ENCODE results near the gene ANKS3.

The ANKS3 gene

GRCh38 chr16:4696172-4696904, 37.7 kb downstream of the ANKS3 start:
- no peak for DNase-seq (ENCODE audit: low read depth)

- no peak for DNase-seq (ENCODE audit: low read depth)
Observed at GRCh38 chr16:4695473-4696171, 38.4 kb downstream of the ANKS3 start.

DNA sequence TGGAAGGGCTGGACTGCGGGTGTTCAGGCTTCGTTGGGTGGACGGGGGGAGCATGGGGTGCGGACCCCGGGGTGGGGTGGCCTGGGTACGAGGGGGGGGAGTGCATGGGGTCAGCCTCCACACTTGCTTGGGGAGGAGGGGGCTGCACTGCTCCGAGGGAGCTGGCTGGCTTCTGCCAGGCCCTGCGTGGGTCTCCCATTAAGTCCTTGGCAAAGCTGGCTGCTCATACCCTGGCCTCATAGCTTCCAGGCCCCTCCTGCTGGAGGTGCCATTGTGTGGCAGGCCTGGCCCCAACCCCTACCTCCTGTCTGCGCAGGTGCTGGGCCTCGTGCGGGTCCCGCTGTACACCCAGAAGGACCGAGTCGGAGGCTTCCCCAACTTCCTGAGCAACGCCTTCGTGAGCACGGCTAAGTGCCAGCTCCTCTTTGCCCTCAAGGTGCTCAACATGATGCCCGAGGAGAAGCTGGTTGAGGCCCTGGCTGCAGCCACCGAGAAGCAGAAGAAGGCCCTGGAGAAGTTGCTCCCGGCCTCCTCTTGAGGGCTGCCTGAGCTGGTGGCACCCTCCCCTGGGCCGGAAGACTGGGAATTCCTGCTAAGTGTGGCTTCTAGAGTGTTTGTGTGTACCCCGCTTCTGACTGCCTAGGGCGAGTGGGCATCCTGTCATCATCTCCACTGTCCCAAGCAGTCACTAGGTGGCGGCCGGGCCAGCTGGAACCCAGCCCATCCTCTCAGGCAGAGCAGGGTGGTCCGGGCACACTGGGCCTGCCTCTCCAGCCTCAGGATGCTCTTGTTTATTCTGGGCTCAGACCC, 39.2 kb downstream of the ANKS3 start:
- no peak for DNase-seq (ENCODE audit: low read depth)

GRCh38 chr16:4693956-4694641, 40.0 kb downstream of the ANKS3 start:
- DNase-seq (ENCODE audit: low read depth) = peak; percentile 17

- peak; percentile 85 for DNase-seq (ENCODE audit: low read depth)
Observed at GRCh38 chr16:4693296-4693955, 40.6 kb downstream of the ANKS3 start, which contains the start of gene NUDT16L1. TSS of gene NUDT16L1 (plus strand) at chr16:4693562. CDS start at chr16:4693727, 165 bp downstream.

DNA sequence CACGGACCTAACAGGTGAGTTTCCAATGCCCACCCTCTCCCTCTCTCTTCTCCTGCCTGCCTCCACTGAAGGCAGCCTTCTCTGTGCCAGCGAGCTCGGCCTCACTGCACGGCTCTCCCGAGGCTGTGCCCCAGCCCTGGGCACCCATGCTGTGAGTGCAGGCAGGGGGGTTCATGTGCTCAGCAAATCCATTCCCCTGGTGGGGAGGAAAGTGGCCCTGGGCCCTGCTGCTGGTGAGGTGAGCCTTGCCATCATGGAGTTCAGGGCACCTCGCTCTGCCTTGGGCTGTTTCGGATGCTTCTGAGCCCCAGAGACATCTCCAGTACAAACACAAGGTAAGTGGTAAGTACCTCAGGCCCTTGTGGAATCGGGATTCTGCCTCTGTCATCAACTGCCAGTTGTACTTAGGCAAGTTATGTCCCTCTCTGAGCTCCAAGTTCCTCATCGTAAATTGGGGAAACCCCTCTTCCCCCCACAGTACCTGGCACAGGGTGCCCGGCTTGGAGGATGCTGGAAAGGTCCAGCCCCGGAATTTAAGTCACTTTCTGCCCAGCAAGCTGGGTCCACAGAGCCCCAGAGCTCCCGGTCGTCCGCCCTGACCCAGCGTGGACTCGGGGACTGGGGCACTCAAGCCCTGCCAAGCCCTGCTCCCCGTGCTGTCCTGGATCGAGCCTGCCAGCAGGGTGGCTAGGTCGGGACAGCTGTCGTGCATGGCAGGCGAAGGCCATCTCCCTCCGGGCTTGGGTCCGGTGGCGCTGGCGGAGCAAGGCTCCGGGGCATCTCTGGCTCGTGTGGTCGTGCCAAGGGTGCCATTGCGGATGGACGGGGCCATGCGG, 41.4 kb downstream of the ANKS3 start:
- no peak for DNase-seq (ENCODE audit: low read depth)

- DNase-seq (ENCODE audit: low read depth) = no peak
Observed at GRCh38 chr16:4691666-4692412, 42.2 kb downstream of the ANKS3 start.

- DNase-seq (ENCODE audit: low read depth) = no peak
Observed at GRCh38 chr16:4690946-4691665, 43.0 kb downstream of the ANKS3 start.

- DNase-seq (ENCODE audit: low read depth) = no peak
Observed at GRCh38 chr16:4689864-4690704, 44.0 kb downstream of the ANKS3 start.

- DNase-seq (ENCODE audit: low read depth) = no peak
Observed at GRCh38 chr16:4689091-4689671, 44.9 kb downstream of the ANKS3 start.

DNA sequence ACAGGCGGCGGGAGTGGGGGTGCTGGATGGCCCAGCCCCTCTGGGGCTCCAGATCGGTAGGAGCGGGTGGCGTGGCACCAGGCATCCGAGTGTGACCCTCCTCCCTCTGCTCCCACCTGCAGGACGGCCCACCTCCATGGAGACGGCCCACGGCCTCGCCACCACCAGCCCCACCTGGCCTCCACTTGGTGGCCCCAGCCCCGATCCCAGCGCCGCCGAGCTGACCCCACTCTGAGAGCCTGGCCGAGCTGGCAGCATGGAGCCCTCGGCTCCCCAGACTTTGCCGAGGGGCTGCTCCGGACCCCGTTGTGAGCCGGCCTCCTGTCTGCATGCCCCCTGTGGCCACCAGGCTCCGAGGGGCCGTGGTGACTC, 45.4 kb downstream of the ANKS3 start:
- DNase-seq (ENCODE audit: low read depth) = no peak

DNA sequence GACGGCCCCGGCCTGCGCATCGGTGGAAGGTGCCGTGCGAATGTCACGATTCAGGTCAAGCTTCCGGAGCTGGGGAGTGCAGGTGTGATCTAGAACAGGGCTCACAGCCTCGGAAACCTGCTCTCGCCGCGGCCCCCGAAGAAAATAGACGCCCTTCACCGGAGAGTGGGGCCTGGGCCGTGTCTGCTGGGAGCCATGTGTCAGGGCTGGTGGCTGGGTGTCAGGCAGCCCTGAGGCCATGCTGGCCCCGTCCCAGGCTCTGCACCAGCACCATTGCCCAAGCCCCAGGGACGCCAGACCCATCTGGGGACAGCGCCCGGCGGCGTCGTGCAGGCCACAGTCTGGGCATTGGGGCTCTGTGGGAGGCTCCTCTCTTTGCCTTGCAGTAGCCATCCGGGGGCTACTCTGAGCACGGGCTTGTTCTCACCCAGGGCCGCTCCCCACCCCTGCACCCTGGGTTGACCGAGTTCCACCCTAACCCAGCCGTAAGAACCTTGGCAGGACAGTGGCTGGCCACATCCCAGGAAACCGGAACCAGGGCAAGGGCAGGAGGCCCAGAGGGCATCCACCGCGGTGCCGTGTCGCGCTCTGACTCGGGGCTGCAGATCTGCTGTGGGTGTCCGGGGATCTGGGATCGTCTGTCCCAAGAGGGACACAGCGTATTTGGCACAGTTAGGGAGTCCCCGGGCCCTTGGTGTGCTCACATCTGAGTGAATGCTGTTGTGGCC, 46.0 kb downstream of the ANKS3 start:
- DNase-seq (ENCODE audit: low read depth) = no peak

GRCh38 chr16:4687416-4687815, 46.7 kb downstream of the ANKS3 start:
- DNase-seq (ENCODE audit: low read depth) = no peak

DNA sequence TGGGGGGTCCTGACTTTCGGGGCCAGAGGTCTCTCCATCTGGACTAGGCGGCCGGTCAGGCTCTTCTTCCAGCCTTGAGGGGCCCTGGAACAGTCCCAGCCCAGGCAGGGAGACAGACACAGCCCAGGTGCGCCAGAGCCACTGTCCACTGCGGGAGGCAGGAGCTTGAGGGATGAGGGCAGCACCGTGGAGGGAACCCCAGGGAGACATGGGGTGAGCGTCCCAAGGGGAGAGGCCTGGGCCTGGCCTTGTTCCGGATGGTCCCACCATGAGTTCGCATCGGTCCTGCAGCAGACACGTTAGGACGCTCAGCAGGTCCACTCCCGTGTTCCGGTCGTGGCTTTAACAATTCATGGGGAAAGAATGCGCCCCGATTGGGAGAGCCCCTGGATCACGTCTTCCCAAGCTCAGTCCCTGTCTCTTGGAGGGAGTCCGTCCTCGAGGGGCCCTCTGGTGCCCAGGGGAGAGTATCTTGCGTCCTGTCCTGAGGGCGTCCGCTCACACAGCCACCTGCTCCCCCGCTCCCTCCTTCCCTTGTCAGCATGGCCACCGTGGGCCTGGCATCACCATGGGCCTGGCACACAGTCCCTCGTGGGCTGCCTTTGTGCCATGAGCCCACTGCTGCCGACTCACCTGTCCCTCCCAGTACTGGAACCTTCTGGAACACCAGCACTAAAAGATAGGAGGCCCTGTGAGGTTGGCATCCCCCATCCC, 47.4 kb downstream of the ANKS3 start:
- DNase-seq (ENCODE audit: low read depth) = no peak

DNA sequence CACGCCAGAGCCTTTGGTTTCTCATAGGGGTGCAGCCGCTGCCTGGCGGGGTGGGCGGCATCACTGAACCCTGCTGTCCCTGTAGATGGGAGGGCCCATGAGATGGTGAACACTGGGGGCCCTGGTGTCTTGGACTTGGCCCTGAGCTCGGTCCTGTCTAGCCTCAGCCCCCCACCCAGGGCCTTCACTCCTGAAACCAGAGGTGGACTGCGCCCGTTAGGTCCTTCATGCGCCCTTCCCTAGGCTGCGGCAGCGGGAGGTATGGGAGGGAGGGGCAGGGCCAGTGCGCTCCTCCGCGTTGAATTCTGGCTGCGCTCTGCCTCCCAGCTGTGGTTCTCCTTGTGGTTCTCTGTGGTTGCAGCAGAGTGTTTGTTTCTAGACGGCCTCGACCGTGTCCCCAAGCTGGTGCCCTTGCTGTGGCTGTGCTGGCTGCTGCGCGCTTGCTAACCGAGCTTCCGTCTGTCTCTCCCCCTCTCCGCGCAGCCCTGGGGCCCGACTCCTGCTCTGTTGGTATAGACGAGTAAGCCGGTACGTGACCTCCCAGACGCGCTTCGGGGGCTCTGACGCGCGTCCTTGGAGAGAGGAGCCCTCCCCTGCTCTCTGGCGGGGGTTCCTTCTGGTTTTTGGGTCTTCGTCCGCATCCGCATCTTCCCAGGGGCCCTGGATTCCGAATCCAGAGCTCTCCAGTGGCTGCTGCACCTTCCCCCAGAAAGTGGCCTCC, 48.1 kb downstream of the ANKS3 start:
- no peak for DNase-seq (ENCODE audit: low read depth)

GRCh38 chr16:4685292-4685691, 48.8 kb downstream of the ANKS3 start:
- DNase-seq (ENCODE audit: low read depth) = no peak

All from fibroblast of the conjunctiva (primary cell).